HG03460 (cell line): ENCODE data around the gene MEF2A.

Source experiments
- ATAC-seq: cut with Tn5 transposase; IDR thresholded peaks from one replicate; pipeline ENCODE4 v1.9.1; 2021; ENCODE audit not compliant: unreplicated experiment

MEF2A gene

DNA sequence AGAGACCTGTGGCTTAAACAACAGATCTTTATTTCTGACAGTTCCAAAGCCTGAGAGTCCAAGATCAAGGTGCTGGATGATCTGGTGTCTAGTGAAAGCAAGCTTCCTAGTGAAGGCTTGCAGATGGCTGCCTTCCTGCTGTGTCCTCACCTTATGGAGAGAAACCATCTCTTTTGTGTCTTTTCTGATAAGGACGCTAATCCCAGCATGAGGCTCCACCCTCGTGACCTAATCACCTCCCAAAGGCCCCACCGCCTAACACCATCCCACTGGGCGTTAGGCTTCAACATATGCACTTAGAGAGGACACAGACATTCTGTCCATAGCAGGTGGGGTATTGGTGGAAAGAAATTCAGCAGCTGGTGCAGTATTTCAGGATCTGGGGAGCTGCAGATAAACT lies 187.3 kb downstream of the MEF2A start:
- ATAC-seq = no peak

DNA sequence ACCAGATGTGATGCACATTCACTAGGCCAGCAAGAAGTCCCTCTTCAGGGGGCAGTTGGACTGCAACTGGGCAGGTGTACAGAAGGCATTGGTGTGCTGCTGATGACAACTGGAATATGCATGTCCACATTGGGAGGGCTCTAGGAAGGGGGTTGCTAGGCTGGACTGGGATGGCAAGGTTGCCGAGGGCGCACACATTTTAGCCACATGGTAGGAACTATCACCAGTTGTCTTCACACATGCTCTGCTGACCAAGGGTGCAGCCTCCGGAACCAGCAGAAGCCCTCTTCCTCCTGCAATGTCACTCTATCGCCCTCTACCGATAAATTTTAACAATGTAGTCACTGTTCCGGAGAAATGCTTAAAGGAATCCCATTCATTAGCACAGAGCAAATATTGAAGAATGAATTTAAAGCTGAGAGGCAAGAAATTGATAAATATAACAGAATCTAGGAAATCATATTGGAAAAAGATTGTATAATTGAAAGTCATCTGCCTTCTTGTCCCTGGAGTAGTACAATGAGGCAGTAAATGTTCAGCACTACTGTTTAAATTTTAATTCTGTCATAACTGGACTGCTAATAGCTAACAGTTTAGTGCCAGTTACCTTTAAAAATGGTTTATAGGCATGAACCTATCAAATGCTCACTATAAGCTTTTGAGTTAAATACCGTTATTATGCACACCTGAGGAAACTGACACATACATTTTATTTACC lies 190.1 kb downstream of the MEF2A start:
- ATAC-seq = peak; percentile 94

DNA sequence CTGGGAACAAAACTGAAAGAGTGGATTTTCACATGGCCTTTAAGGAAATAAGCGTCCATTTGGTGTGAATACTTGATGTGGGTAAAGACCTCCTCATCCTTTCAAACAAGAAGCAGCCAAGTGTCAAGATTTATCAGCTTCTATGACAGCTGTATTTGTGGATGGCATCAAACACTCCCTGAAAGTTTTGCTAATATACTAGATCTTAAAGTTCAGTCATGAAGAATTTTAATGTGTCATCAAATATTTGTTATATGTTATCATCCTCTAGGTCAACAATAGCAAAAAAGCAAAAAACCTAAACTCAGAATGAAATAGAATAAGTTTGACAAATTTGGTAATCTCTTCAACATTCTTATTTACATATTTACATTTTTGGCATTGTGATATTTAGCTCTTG lies 196.5 kb downstream of the MEF2A start:
- ATAC-seq = no peak

DNA sequence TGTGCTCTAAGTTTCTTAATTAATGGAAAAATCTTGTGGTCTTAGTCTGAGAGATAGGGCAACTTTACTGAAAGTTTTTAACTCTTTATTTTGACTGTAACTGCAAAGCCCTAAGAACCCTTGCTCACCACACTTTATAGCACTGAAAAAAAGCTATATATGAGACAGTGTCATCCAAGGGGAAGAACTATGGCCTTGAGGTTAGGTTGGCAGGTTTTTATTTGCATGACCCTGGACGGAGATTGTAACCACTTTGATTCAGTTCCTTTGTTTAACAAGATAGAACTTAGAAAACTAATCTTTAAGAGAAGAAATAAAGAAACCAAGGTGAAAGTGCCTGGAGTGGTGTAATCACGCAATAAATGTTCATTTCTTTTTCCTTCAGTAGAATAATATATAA lies 198.0 kb downstream of the MEF2A start:
- ATAC-seq = no peak

DNA sequence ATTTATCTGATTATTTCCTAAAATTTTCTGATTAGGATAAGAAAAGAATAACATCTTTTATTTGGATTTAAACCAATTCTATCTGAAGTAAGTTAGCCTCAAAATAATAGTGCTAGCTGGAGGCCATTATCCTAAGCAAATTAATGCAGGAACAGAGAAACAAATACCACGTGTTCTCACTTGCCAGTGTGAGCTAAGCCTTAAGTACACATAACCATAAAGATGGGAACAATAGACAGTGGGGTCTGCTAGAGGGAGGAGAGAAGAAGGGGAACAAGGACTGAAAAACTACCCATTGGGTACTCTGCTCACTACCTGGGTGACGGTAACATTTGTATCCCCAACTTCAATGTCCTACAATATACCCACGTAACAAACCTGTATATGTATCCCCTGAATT lies 198.7 kb downstream of the MEF2A start:
- no peak for ATAC-seq
